Measurements from ENCODE around the gene LRP2BP.
"Not testable (repeated sequence)": the region's sequence is repeated elsewhere in the genome, so short reads cannot be mapped to it uniquely, and the experiment has no call there.

The LRP2BP gene

GRCh38 chr4:185370268-185370949 is 25.3 kb downstream of the LRP2BP start:
- Histone ChIP-seq H3K9ac (ENCODE audit: low read length) (no peak overlapping the region), H3K4me3 (ENCODE audit: low read length) (no peak overlapping the region), H3K4me1 (ENCODE audit: control insufficient read depth, insufficient read depth, low read length) (no peaks in the 10 kb centered on the region), H3K27me3 (ENCODE audit: control insufficient read depth, insufficient read depth, low read length) (no peaks in the 10 kb centered on the region), H3K27ac (ENCODE audit: low read depth, low read length) (no peak overlapping the region), H3K36me3 (ENCODE audit: control insufficient read depth, insufficient read depth, low read length) (peaks cover 4% of the 10 kb centered on the region)

- Histone ChIP-seq H3K36me3 (ENCODE audit: control insufficient read depth, insufficient read depth, low read length) (peaks cover 4% of the 10 kb centered on the region), H3K4me3 (ENCODE audit: low read length) (no peak overlapping the region), H3K9ac (ENCODE audit: low read length) (no peak overlapping the region)
Observed at GRCh38 chr4:185369731-185370130, 26.0 kb downstream of the LRP2BP start.

GRCh38 chr4:185364886-185365285 is 30.8 kb downstream of the LRP2BP start:
- Histone ChIP-seq H3K9ac (ENCODE audit: low read length) (no peak overlapping the region), H3K36me3 (ENCODE audit: control insufficient read depth, insufficient read depth, low read length) (no peaks in the 10 kb centered on the region), H3K27ac (ENCODE audit: low read depth, low read length) (no peak overlapping the region), H3K4me1 (ENCODE audit: control insufficient read depth, insufficient read depth, low read length) (no peaks in the 10 kb centered on the region), H3K27me3 (ENCODE audit: control insufficient read depth, insufficient read depth, low read length) (no peaks in the 10 kb centered on the region), H3K4me3 (ENCODE audit: low read length) (no peak overlapping the region)

More at GRCh38 chr4:185369731-185370130, 26.0 kb downstream of the LRP2BP start:
- no peaks in the 10 kb centered on the region for H3K4me1 ChIP-seq (ENCODE audit: control insufficient read depth, insufficient read depth, low read length)
- H3K27ac ChIP-seq (ENCODE audit: low read depth, low read length), result no peak overlapping the region
- H3K27me3 ChIP-seq (ENCODE audit: control insufficient read depth, insufficient read depth, low read length), result no peaks in the 10 kb centered on the region

GRCh38 chr4:185363251-185363650 is 32.5 kb downstream of the LRP2BP start:
- no peak overlapping the region for H3K9ac ChIP-seq (ENCODE audit: low read length)
- H3K4me1 ChIP-seq (ENCODE audit: control insufficient read depth, insufficient read depth, low read length), result no peaks in the 10 kb centered on the region
- no peak overlapping the region for H3K27ac ChIP-seq (ENCODE audit: low read depth, low read length)
- no peak overlapping the region for H3K4me3 ChIP-seq (ENCODE audit: low read length)
- no peaks in the 10 kb centered on the region for H3K27me3 ChIP-seq (ENCODE audit: control insufficient read depth, insufficient read depth, low read length)
- H3K36me3 ChIP-seq (ENCODE audit: control insufficient read depth, insufficient read depth, low read length), result no peaks in the 10 kb centered on the region

GRCh38 chr4:185362570-185362969 is 33.2 kb downstream of the LRP2BP start:
- not testable (repeated sequence) for H3K9ac ChIP-seq (ENCODE audit: low read length); H3K27me3 ChIP-seq (ENCODE audit: control insufficient read depth, insufficient read depth, low read length); H3K4me3 ChIP-seq (ENCODE audit: low read length); H3K4me1 ChIP-seq (ENCODE audit: control insufficient read depth, insufficient read depth, low read length); H3K27ac ChIP-seq (ENCODE audit: low read depth, low read length); H3K36me3 ChIP-seq (ENCODE audit: control insufficient read depth, insufficient read depth, low read length)

GRCh38 chr4:185361872-185362271 is 33.9 kb downstream of the LRP2BP start:
- no peaks in the 10 kb centered on the region for H3K27me3 ChIP-seq (ENCODE audit: control insufficient read depth, insufficient read depth, low read length)
- no peak overlapping the region for H3K9ac ChIP-seq (ENCODE audit: low read length)
- H3K27ac ChIP-seq (ENCODE audit: low read depth, low read length), result no peak overlapping the region
- H3K4me3 ChIP-seq (ENCODE audit: low read length), result no peak overlapping the region
- no peaks in the 10 kb centered on the region for H3K4me1 ChIP-seq (ENCODE audit: control insufficient read depth, insufficient read depth, low read length)
- H3K36me3 ChIP-seq (ENCODE audit: control insufficient read depth, insufficient read depth, low read length), result no peaks in the 10 kb centered on the region

GRCh38 chr4:185359767-185360446 is 35.8 kb downstream of the LRP2BP start:
- Histone ChIP-seq H3K4me3 (ENCODE audit: low read length) (no peak overlapping the region), H3K27ac (ENCODE audit: low read depth, low read length) (no peak overlapping the region), H3K36me3 (ENCODE audit: control insufficient read depth, insufficient read depth, low read length) (no peaks in the 10 kb centered on the region), H3K9ac (ENCODE audit: low read length) (no peak overlapping the region), H3K27me3 (ENCODE audit: control insufficient read depth, insufficient read depth, low read length) (no peaks in the 10 kb centered on the region), H3K4me1 (ENCODE audit: control insufficient read depth, insufficient read depth, low read length) (no peaks in the 10 kb centered on the region)

GRCh38 chr4:185358959-185359358 is 36.8 kb downstream of the LRP2BP start:
- Histone ChIP-seq H3K4me1 (ENCODE audit: control insufficient read depth, insufficient read depth, low read length) (no peaks in the 10 kb centered on the region), H3K27me3 (ENCODE audit: control insufficient read depth, insufficient read depth, low read length) (no peaks in the 10 kb centered on the region), H3K36me3 (ENCODE audit: control insufficient read depth, insufficient read depth, low read length) (no peaks in the 10 kb centered on the region), H3K27ac (ENCODE audit: low read depth, low read length) (no peak overlapping the region), H3K4me3 (ENCODE audit: low read length) (no peak overlapping the region), H3K9ac (ENCODE audit: low read length) (no peak overlapping the region)

GRCh38 chr4:185358514-185358913 is 37.2 kb downstream of the LRP2BP start:
- Histone ChIP-seq H3K27me3 (ENCODE audit: control insufficient read depth, insufficient read depth, low read length) (no peaks in the 10 kb centered on the region), H3K9ac (ENCODE audit: low read length) (no peak overlapping the region), H3K4me1 (ENCODE audit: control insufficient read depth, insufficient read depth, low read length) (no peaks in the 10 kb centered on the region), H3K27ac (ENCODE audit: low read depth, low read length) (no peak overlapping the region), H3K36me3 (ENCODE audit: control insufficient read depth, insufficient read depth, low read length) (no peaks in the 10 kb centered on the region), H3K4me3 (ENCODE audit: low read length) (no peak overlapping the region)

- H3K9ac ChIP-seq (ENCODE audit: low read length), result no peak overlapping the region
- H3K27me3 ChIP-seq (ENCODE audit: control insufficient read depth, insufficient read depth, low read length), result no peaks in the 10 kb centered on the region
- H3K27ac ChIP-seq (ENCODE audit: low read depth, low read length), result no peak overlapping the region
- no peak overlapping the region for H3K4me3 ChIP-seq (ENCODE audit: low read length)
- H3K4me1 ChIP-seq (ENCODE audit: control insufficient read depth, insufficient read depth, low read length), result no peaks in the 10 kb centered on the region
- H3K36me3 ChIP-seq (ENCODE audit: control insufficient read depth, insufficient read depth, low read length), result no peaks in the 10 kb centered on the region
Observed at GRCh38 chr4:185357733-185358440, 37.8 kb downstream of the LRP2BP start.

- H3K27ac ChIP-seq (ENCODE audit: low read depth, low read length), result no peak overlapping the region
- no peaks in the 10 kb centered on the region for H3K27me3 ChIP-seq (ENCODE audit: control insufficient read depth, insufficient read depth, low read length)
- no peaks in the 10 kb centered on the region for H3K36me3 ChIP-seq (ENCODE audit: control insufficient read depth, insufficient read depth, low read length)
- no peak overlapping the region for H3K9ac ChIP-seq (ENCODE audit: low read length)
- H3K4me3 ChIP-seq (ENCODE audit: low read length), result no peak overlapping the region
- no peaks in the 10 kb centered on the region for H3K4me1 ChIP-seq (ENCODE audit: control insufficient read depth, insufficient read depth, low read length)
Observed at GRCh38 chr4:185357211-185357610, 38.5 kb downstream of the LRP2BP start.

- Histone ChIP-seq H3K27ac (ENCODE audit: low read depth, low read length) (no peak overlapping the region), H3K36me3 (ENCODE audit: control insufficient read depth, insufficient read depth, low read length) (peaks cover 4% of the 10 kb centered on the region)
Observed at GRCh38 chr4:185352741-185353140, 43.0 kb downstream of the LRP2BP start.

More at GRCh38 chr4:185352741-185353140, 43.0 kb downstream of the LRP2BP start:
- Histone ChIP-seq H3K4me3 (ENCODE audit: low read length) (no peak overlapping the region), H3K4me1 (ENCODE audit: control insufficient read depth, insufficient read depth, low read length) (no peaks in the 10 kb centered on the region), H3K27me3 (ENCODE audit: control insufficient read depth, insufficient read depth, low read length) (no peaks in the 10 kb centered on the region), H3K9ac (ENCODE audit: low read length) (no peak overlapping the region)

Data from rectal smooth muscle tissue (tissue), 1 donor.